Vagina (tissue), 2 donors: ENCODE data around the gene KMT2E.

Experiments
- POLR2AphosphoS5 ChIP-seq, 2 donors: sonication (generic); formaldehyde crosslinking; IDR thresholded peaks; one replicate each; pipeline ENCODE4 v1.9.0; 2017; ENCODE audit warnings: antibody characterized with exemption in 2 of 2, mild to moderate bottlenecking in 2 of 2, low read depth in 1 of 2; ENCODE audit not compliant: insufficient read depth in 1 of 2
- TF ChIP-seq, protein P1 (sequence below), 3 experiments: fragments of 450-650 bp in 2 of 3; fragments of 200-600 bp in 1 of 3; sonication (generic) in 1 of 3; IDR thresholded peaks; one replicate each; pipeline ENCODE4 v1.5.1; 2017 to 2019; ENCODE audit warnings: antibody characterized with exemption in 3 of 3, mild to moderate bottlenecking in 2 of 3, moderate library complexity in 2 of 3

DNA sequence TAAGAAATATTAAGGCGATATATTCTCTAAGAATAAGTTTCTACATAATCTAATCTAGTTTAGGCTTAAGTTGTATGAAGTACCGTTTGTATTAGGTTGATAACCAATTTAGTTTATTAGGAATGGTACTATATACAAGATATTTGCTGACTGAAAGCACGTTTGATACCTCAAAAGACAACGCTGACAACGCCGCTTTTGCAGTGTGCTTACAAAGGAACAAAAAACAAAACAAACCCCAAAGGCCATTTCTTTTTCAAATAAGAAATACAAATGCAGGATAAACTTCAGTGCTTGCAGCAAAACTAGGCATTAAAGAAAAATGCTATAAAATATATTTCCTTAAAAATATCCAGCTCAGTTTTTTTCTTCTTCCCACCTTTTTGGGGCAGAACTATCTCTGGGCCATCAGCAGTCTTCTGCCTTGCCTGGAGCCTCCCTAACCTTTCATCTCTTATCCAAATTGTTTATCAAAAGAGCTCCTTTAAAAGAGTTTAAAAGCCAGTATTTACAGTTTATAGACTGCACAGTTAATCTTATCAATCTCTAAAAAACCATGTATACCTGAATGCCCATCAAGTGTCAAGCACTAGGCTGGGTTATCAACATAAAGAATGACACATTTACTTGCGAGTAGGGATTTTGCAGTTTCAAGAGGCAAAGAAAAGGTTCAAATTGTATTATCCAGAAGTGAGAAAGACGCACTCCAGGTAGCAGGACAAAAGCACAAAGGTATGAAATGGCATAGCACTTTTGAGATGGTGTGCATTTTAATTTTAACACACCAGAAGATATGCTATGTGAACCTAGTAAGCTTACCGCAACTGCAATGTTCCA, 4.1 kb upstream of the KMT2E start:
- TF ChIP-seq, protein P1, sequence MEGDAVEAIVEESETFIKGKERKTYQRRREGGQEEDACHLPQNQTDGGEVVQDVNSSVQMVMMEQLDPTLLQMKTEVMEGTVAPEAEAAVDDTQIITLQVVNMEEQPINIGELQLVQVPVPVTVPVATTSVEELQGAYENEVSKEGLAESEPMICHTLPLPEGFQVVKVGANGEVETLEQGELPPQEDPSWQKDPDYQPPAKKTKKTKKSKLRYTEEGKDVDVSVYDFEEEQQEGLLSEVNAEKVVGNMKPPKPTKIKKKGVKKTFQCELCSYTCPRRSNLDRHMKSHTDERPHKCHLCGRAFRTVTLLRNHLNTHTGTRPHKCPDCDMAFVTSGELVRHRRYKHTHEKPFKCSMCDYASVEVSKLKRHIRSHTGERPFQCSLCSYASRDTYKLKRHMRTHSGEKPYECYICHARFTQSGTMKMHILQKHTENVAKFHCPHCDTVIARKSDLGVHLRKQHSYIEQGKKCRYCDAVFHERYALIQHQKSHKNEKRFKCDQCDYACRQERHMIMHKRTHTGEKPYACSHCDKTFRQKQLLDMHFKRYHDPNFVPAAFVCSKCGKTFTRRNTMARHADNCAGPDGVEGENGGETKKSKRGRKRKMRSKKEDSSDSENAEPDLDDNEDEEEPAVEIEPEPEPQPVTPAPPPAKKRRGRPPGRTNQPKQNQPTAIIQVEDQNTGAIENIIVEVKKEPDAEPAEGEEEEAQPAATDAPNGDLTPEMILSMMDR (IDR thresholded peaks at IDR 0.05): no peak
- no peak for TF ChIP-seq POLR2AphosphoS5 (IDR thresholded peaks at IDR 0.05; ENCODE audit: insufficient read depth in 1 of 2, low read depth in 1 of 2)
